Thymus (tissue), 11 donors: Measurements from ENCODE around the gene MTA2. TPM values are rescaled to one million over a fixed set of nuclear protein-coding genes. Genes with fewer than 3 reads are reported as not detected.
"Not testable (repeated sequence)": the region's sequence is repeated elsewhere in the genome, so short reads cannot be mapped to it uniquely, and the experiment has no call there.

Source experiments
- DNase-seq, 9 donors: peaks; one replicate each; pipeline ENCODE4 v3.0.0-alpha.2; 2013; ENCODE audit warnings: low spot score in 9 of 9, low read depth in 6 of 9, missing footprints in 1 of 9
- H3K27ac ChIP-seq, 2 donors: one replicate each; pipeline ENCODE4 v1.5.1; 2013; ENCODE audit warnings: control low read depth in 1 of 2, low read depth in 1 of 2, low read length in 1 of 2, mild to moderate bottlenecking in 1 of 2, moderate library complexity in 1 of 2
- H3K27me3 ChIP-seq, 2 donors: one replicate each; pipeline ENCODE4 v1.5.1; 2013; ENCODE audit warnings: low read length in 1 of 2; ENCODE audit not compliant: control insufficient read depth in 2 of 2, insufficient read depth in 1 of 2
- H3K36me3 ChIP-seq, 2 donors: one replicate each; pipeline ENCODE4 v1.5.1; 2013; ENCODE audit warnings: low read length in 1 of 2, mild to moderate bottlenecking in 1 of 2, moderate library complexity in 1 of 2; ENCODE audit not compliant: control insufficient read depth in 2 of 2, insufficient read depth in 2 of 2
- H3K4me1 ChIP-seq, 2 donors: one replicate each; pipeline ENCODE4 v1.5.1; 2013; ENCODE audit warnings: low read length in 2 of 2; ENCODE audit not compliant: control insufficient read depth in 2 of 2, insufficient read depth in 2 of 2
- H3K4me3 ChIP-seq, 2 donors: one replicate each; pipeline ENCODE4 v1.5.1; 2013; ENCODE audit warnings: low read length in 2 of 2, control low read depth in 1 of 2, mild to moderate bottlenecking in 1 of 2
- H3K9me3 ChIP-seq, 2 donors: one replicate each; pipeline ENCODE4 v1.5.1; 2013; ENCODE audit warnings: low read length in 1 of 2, mild to moderate bottlenecking in 1 of 2; ENCODE audit not compliant: control insufficient read depth in 2 of 2, insufficient read depth in 1 of 2
- WGBS: extraction: QIAGEN DNeasy Blood & Tissue Kit; methylation state at CpG from one replicate; pipeline ENCODE4 v1.1.7; 2013; 5-methylcytosine and 5-hydroxymethylcytosine counted together
- polyA plus RNA-seq: library from polyadenylated mRNA; stranded (reverse); fragments of 200-250 nt; gene quantifications from one replicate; pipeline ENCODE4 v1.2.3, GENCODE V29; 2013
- total RNA-seq: library from RNA; stranded (reverse); fragments of 120-200 nt; gene quantifications from one replicate; pipeline ENCODE4 v1.2.4, GENCODE V29; 2013
- donor health status: healthy.

The MTA2 gene
- total and polyA plus RNA-seq, 2 donors: 79.3 to 121 TPM

DNA sequence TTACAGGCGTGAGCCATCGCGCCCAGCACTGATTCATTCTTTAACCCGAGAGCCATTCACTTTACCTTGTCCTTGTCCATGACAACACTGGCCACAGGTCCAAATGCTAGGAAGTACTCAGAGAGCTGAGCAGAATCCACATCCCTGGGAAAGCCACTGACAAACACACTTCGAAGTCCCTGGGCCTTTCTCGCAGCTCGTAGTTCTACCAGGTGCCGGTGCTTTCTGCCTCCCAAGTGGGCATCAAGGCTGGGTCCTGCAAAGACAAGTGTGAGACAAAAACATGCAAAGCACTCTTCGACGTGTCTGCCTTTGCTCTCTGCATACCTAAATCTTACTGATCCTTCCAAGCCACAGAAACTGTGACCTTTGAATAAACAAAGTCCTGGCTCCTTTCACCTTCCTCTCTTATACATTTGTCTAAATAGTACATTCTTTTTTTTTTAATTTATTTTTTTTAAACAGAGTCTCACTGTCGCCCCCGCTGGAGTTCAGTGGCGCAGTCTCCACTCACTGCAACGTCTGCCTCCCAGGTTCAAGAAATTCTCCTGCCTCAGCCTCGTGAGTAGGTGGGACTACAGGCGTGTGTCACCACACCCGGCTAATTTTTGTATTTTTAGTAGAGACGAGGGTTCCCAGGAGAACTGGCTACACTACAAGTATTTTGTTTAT is 12.6 kb downstream of the MTA2 start:
- H3K27me3 ChIP-seq: no peaks in the 10 kb centered on the region
- H3K27ac ChIP-seq: no peak overlapping the region
- WGBS: 81% methylated on average over 18 of the region's 18 CpGs
- H3K4me1 ChIP-seq: peaks cover 15 to 39% of the 10 kb centered on the region in 2 donors
- H3K9me3 ChIP-seq: peaks cover 0 to 1% of the 10 kb centered on the region in 2 donors
- no peak for DNase-seq
- no peak overlapping the region for H3K4me3 ChIP-seq
- H3K36me3 ChIP-seq: peaks cover 37 to 56% of the 10 kb centered on the region in 2 donors

DNA sequence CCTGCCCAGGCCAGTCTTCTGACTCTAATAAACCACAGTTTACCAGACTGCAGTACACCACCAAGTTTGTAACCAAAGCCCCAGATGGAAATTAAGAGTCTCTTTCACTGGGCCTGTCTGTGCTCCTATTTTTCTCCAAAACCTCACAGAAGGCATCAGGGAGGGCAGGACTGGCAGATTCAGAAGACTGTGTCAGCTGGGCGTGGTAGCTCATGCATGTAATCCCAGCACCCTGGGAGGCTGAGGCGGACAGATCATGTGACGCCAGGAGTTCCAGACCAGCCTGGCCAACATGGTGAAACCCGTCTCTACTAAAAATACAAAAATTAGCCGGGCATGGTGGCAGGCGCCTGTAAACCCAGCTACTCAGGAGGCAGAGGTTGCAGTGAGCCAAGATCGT is 16.3 kb downstream of the MTA2 start:
- 99% methylated on average over 7 of the region's 7 CpGs for WGBS
- not testable (repeated sequence) for DNase-seq, H3K27me3 ChIP-seq, H3K4me3 ChIP-seq, H3K27ac ChIP-seq, H3K9me3 ChIP-seq
- H3K36me3 ChIP-seq: peaks cover 49 to 63% of the 10 kb centered on the region in 2 donors
- peaks cover 2 to 13% of the 10 kb centered on the region in 2 donors for H3K4me1 ChIP-seq

DNA sequence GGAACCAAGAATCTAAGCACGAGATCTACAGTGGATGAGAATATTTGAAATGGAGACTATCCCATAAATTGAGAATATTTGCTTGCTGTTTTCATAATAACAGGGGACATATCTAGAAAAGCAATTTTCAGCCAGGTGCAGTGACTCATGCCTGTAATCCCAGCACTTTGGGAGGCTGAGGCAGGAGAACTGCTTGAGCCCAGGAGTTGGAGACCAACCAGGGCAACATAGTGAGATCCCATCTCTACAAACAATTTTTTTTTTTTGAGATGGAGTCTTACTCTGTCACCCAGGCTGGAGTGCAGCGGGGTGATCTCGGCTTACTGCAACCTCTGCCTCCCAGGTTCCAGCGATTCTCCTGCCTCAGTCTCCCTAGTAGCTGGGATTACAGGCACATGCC is 19.9 kb downstream of the MTA2 start:
- H3K27ac ChIP-seq, DNase-seq, H3K4me1 ChIP-seq, H3K27me3 ChIP-seq, H3K4me3 ChIP-seq, H3K9me3 ChIP-seq: not testable (repeated sequence)
- peaks cover 48 to 70% of the 10 kb centered on the region in 2 donors for H3K36me3 ChIP-seq
- WGBS: 99% methylated on average over 4 of the region's 4 CpGs

DNA sequence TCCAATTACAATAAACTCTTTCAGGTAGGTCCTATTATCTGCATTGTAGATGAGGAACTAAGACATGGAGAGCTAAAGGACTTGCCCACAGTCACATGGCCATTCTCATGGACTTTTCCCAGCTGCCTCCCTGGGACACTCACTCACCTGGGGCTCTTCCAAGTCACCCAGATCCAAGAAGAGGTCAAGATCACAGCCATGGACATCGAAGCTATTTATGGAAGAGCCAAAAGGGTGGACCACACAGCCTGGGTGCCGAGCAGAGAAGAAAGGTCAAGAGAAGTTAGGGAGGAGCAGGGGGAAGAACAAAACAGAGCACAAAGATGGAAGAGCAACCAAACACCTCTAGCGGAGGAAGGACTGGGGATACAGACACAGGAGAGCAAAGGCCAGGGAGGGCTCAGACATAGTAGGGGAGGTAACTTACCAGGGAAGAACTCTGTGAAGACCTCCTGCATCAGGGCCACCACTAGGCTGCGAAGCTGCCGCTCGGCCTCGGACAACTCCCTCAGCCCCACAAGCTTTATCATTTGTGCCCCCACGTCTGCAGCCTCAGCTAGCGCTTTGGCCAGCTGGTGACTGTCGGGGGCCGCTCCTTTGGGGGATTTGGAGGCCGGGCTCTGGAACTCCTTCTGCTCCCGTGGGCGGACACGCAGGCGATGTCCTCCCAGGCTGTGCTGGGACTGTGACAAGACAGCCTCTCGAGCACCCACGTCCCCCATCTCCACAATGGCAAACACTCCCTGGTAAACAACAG is 20.5 kb downstream of the MTA2 start:
- no peak overlapping the region for H3K27ac ChIP-seq
- no peaks in the 10 kb centered on the region for H3K9me3 ChIP-seq
- 97% methylated on average over 18 of the region's 18 CpGs for WGBS
- no peak overlapping the region for H3K4me3 ChIP-seq
- DNase-seq: no peak
- no peaks in the 10 kb centered on the region for H3K27me3 ChIP-seq
- peaks cover 50 to 71% of the 10 kb centered on the region in 2 donors for H3K36me3 ChIP-seq
- H3K4me1 ChIP-seq: no peaks in the 10 kb centered on the region

DNA sequence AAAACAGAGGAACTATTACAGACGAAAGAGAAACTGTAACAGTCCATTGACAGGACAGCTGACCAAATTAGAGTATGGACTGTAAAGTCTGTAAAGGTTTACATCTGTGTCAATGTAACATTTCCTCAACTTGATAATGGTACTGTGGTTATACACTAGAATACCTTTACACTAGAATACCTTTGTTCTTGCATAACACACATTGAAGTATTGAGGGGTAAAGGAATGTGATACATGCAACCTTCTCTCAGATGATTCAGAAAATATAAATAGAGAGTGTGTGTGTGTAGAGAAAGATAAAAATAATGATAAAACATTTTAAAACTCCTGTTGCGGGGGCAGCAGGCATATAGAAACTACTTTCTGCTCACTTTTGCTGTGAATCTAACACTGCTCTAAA is 22.4 kb downstream of the MTA2 start:
- Histone ChIP-seq H3K4me1 (peaks cover 6 to 14% of the 10 kb centered on the region in 2 donors), H3K9me3 (peaks cover 0 to 5% of the 10 kb centered on the region in 2 donors), H3K4me3 (no peak overlapping the region), H3K27me3 (no peaks in the 10 kb centered on the region), H3K36me3 (peaks cover 48 to 69% of the 10 kb centered on the region in 2 donors), H3K27ac (no peak overlapping the region)
- no peak for DNase-seq
- 98% methylated on average over 2 of the region's 2 CpGs for WGBS

DNA sequence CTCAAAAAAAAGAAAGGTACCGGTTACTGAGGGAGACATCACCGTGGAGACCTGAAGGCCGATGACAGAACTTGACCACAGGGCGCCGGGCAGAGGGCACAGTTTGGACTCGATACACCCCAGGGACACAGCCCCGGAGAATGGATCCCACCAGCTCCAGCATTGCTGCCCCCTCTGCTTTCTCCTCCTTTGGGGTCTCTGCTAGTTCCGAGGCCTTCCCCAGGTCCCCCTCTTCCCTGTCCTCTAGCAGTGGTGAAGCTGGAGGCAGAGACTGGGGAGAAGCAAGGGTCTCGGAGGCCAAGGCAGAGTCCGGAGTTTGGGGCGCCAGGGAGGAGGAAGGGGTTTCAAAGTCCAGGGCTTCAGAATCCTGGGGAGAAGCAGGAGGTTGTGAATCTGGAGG is 23.1 kb downstream of the MTA2 start:
- Histone ChIP-seq H3K36me3 (peaks cover 46 to 64% of the 10 kb centered on the region in 2 donors), H3K27ac (no peak overlapping the region), H3K4me1 (peaks cover 6 to 14% of the 10 kb centered on the region in 2 donors), H3K9me3 (peaks cover 0 to 5% of the 10 kb centered on the region in 2 donors), H3K27me3 (no peaks in the 10 kb centered on the region), H3K4me3 (no peak overlapping the region)
- DNase-seq: no peak
- WGBS: 98% methylated on average over 11 of the region's 11 CpGs

DNA sequence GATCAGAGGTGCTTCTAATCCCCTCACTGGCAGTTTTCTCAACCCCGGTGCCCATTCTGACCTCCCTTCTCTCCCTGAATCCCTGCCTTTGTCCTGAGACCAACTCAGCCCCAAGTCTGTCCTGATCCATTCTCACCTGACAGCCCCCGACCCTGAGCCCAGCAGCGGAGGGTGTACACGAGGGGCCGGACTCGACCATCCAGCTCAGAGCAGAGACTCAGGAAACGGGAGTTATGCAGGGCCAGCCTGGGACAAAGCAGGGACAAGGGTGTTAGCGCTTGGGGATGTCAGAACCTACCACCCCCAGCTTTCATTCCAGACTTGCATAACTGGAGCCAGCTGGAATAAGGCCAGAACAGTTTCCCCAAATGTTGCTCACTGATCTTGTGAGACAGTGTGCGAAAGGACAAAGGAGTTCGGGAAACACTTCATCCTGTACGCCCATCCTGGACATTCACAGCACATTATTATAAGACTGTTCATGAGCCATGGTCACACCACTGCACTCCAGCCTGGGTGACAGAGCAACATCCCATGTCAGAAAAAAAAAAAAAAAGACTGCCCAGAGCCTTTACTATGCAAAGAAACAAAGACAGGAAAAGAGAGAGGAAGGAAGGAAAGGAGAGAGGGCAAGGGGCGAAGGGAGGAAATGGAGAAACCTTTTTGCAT is 24.5 kb downstream of the MTA2 start:
- Histone ChIP-seq H3K9me3 (peaks cover 0 to 5% of the 10 kb centered on the region in 2 donors), H3K4me1 (peaks cover 12 to 22% of the 10 kb centered on the region in 2 donors), H3K4me3 (no peak overlapping the region), H3K27ac (peak overlapping the region in 1 of 2 donors; percentile 11), H3K36me3 (peaks cover 40 to 61% of the 10 kb centered on the region in 2 donors), H3K27me3 (no peaks in the 10 kb centered on the region)
- 93% methylated on average over 12 of the region's 12 CpGs for WGBS
- no peak for DNase-seq

DNA sequence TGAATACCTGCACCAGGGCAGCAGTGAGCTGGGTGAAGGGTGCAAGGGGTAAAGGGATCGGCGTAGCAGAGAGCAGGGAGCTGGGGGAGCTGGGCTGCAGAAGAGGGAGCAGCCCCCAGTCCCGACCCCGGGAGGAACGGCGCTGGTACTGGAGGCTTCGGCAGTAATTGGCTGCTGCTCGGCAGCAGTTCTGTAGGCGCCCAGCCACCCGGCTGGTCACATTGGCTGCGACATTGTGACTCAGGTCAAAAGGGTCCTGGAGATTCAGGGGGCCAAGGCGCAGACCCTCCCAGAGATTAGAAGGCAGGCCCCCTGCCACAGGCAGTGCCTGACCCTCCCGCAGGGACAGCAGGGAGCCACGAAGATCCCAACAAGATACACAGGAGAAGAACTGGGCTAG is 25.8 kb downstream of the MTA2 start:
- H3K27ac ChIP-seq: no peak overlapping the region
- no peaks in the 10 kb centered on the region for H3K27me3 ChIP-seq
- H3K4me1 ChIP-seq: peaks cover 12 to 22% of the 10 kb centered on the region in 2 donors
- DNase-seq: no peak
- peaks cover 0 to 5% of the 10 kb centered on the region in 2 donors for H3K9me3 ChIP-seq
- 98% methylated on average over 14 of the region's 14 CpGs for WGBS
- peaks cover 42 to 65% of the 10 kb centered on the region in 2 donors for H3K36me3 ChIP-seq
- H3K4me3 ChIP-seq: no peak overlapping the region

DNA sequence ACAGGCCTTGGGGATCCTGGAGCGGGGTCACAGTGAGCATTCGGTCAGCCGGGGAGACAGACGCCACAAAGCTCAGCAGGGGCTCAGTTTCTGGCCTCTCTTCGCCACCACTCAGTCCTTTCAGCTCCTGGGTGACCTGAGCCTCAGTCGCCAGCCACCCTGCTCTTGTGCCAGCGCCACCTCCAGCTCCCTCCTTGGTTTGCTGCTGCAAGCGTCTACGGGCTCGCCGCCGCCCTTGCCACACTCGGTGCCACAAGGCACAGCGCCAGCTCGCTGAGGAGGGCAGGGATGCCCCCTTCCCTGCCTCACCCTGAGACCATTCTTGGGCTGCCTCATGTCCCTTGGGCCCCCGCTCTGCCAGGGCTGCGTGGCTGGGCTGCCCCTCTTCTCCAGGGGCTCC is 26.5 kb downstream of the MTA2 start:
- H3K4me3 ChIP-seq: peak overlapping the region in 1 of 2 donors; percentile 97
- H3K9me3 ChIP-seq: peaks cover 0 to 5% of the 10 kb centered on the region in 2 donors
- WGBS: 93% methylated on average over 17 of the region's 17 CpGs
- H3K36me3 ChIP-seq: peaks cover 47 to 69% of the 10 kb centered on the region in 2 donors
- no peak for DNase-seq
- peaks cover 12 to 22% of the 10 kb centered on the region in 2 donors for H3K4me1 ChIP-seq
- H3K27me3 ChIP-seq: no peaks in the 10 kb centered on the region
- H3K27ac ChIP-seq: peak overlapping the region in 1 of 2 donors; percentile 87
